Measurements from ENCODE around the gene TNS3.

Gene TNS3

GRCh38 chr7:47401611-47402570 lies 180.0 kb downstream of the TNS3 start:
- DNase-seq, result no peak

- DNase-seq, result no peak
Observed at GRCh38 chr7:47400741-47401206, 181.1 kb downstream of the TNS3 start.

- DNase-seq, result no peak
Observed at GRCh38 chr7:47400001-47400400, 181.9 kb downstream of the TNS3 start.

- no peak for DNase-seq
Observed at GRCh38 chr7:47394751-47395252, 187.1 kb downstream of the TNS3 start.

- no peak for DNase-seq
Observed at GRCh38 chr7:47394216-47394615, 187.7 kb downstream of the TNS3 start.

GRCh38 chr7:47393406-47393805 lies 188.5 kb downstream of the TNS3 start:
- DNase-seq, result no peak

GRCh38 chr7:47392241-47392759 lies 189.6 kb downstream of the TNS3 start:
- DNase-seq, result no peak

- no peak for DNase-seq
Observed at GRCh38 chr7:47391726-47392125, 190.2 kb downstream of the TNS3 start.

GRCh38 chr7:47390914-47391313 lies 191.0 kb downstream of the TNS3 start:
- DNase-seq, result no peak

GRCh38 chr7:47389923-47390630 lies 191.8 kb downstream of the TNS3 start:
- DNase-seq, result no peak

GRCh38 chr7:47389171-47389922 lies 192.6 kb downstream of the TNS3 start:
- DNase-seq, result no peak

- no peak for DNase-seq
Observed at GRCh38 chr7:47387506-47387905, 194.4 kb downstream of the TNS3 start.

GRCh38 chr7:47386273-47386835 lies 195.6 kb downstream of the TNS3 start:
- no peak for DNase-seq

GRCh38 chr7:47385536-47386125 lies 196.3 kb downstream of the TNS3 start:
- DNase-seq, result no peak

- DNase-seq, result no peak
Observed at GRCh38 chr7:47384755-47385535, 197.0 kb downstream of the TNS3 start.

GRCh38 chr7:47383696-47384445 lies 198.0 kb downstream of the TNS3 start:
- no peak for DNase-seq

GRCh38 chr7:47383072-47383471 lies 198.8 kb downstream of the TNS3 start:
- DNase-seq, result no peak

- no peak for DNase-seq
Observed at GRCh38 chr7:47382200-47382599, 199.7 kb downstream of the TNS3 start.

GRCh38 chr7:47381134-47381495 lies 200.8 kb downstream of the TNS3 start:
- no peak for DNase-seq

Measured in T-helper 1 cell (primary cell).